ENCODE results near the gene NBPF3. TPM values are rescaled to one million over a fixed set of nuclear protein-coding genes. Genes with fewer than 3 reads are reported as not detected.
"Not testable (repeated sequence)": the region's sequence is repeated elsewhere in the genome, so short reads cannot be mapped to it uniquely, and the experiment has no call there.

NBPF3 gene
- total RNA-seq, 1 donor from 2014 or later = 17.5 TPM

DNA sequence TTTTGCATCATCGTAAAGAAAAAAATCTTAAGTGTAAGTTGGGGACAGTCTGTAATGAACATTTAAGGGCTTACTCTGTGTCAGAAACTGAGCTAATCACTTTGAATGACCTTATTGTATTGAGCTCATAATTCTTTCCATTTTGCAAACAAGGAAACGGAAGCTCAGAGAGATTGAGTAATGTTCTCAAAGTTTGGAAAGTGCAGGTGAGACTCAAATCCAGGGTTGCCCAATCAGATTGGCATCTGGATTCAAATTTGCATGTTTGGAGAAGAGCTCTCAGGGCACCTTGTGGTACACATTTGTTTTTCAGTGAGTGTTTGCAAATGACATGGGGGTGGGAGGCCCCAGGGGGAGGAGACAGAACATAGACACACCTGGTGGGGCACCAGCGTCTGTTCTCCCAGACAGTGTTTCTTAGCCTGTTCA is 77.2 kb downstream of the NBPF3 start:
- H3K4me3 Mint-ChIP-seq = no peak overlapping the region

DNA sequence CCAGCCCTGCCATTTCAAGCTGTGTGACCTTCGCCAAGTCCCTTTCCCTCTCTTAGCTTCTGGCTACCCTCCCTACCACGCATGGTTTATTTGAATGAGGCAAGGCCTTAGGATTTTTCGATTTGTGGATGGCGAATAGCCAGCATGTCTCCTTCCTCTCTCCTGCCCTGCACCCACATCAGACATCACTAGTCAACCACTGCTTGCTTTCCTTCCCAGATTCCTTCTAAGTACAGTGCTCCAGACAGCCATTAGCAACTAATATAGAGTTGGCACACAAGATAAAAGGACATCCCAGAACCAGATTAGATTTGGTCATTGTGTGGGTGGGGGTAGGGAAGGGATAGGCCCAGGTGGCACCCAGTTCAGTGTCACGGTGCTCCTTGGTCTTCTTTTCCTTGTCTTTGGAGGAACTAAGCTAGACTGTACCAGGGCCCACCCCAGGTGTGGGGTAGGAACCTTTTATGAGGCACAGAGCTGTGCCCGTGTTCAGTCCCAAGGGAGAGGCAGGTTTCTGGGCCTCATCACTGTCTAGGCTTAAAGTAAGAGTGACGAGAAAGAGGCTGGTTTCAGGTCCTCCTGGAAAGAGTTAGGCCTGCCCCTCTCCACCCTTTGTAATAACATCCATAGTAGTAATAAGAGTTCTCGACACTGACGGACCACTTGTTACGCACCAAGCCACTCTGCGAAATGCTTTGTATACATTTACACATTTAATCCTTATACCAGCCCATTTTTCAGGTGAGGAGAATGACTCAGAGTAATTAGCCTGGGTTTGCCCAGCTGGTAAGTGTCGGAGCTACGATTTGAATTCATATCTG is 77.9 kb downstream of the NBPF3 start:
- Mint-ChIP-seq H3K27ac (no peak overlapping the region), H3K4me1 (no peaks in the 10 kb centered on the region), H3K9me3 (no peaks in the 10 kb centered on the region), H3K36me3 (no peaks in the 10 kb centered on the region), H3K4me3 (no peak overlapping the region), H3K27me3 (ENCODE audit: low read depth) (peaks cover 8% of the 10 kb centered on the region)
- DNase-seq (ENCODE audit: low spot score in 2 of 2, unreplicated experiment in 2 of 2) = no peak
- TF ChIP-seq, protein P1, sequence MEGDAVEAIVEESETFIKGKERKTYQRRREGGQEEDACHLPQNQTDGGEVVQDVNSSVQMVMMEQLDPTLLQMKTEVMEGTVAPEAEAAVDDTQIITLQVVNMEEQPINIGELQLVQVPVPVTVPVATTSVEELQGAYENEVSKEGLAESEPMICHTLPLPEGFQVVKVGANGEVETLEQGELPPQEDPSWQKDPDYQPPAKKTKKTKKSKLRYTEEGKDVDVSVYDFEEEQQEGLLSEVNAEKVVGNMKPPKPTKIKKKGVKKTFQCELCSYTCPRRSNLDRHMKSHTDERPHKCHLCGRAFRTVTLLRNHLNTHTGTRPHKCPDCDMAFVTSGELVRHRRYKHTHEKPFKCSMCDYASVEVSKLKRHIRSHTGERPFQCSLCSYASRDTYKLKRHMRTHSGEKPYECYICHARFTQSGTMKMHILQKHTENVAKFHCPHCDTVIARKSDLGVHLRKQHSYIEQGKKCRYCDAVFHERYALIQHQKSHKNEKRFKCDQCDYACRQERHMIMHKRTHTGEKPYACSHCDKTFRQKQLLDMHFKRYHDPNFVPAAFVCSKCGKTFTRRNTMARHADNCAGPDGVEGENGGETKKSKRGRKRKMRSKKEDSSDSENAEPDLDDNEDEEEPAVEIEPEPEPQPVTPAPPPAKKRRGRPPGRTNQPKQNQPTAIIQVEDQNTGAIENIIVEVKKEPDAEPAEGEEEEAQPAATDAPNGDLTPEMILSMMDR (IDR thresholded peaks at IDR 0.05; ENCODE audit: unreplicated experiment) = no peak

More for the DNA sequence above, 77.2 kb downstream of the NBPF3 start:
- H3K36me3 Mint-ChIP-seq = no peaks in the 10 kb centered on the region
- DNase-seq (ENCODE audit: low spot score in 2 of 2, unreplicated experiment in 2 of 2) = no peak
- peaks cover 12% of the 10 kb centered on the region for H3K27me3 Mint-ChIP-seq (ENCODE audit: low read depth)
- H3K9me3 Mint-ChIP-seq = no peaks in the 10 kb centered on the region
- no peaks in the 10 kb centered on the region for H3K4me1 Mint-ChIP-seq
- H3K27ac Mint-ChIP-seq = no peak overlapping the region
- TF ChIP-seq, protein P1 (IDR thresholded peaks at IDR 0.05; ENCODE audit: unreplicated experiment) = no peak

DNA sequence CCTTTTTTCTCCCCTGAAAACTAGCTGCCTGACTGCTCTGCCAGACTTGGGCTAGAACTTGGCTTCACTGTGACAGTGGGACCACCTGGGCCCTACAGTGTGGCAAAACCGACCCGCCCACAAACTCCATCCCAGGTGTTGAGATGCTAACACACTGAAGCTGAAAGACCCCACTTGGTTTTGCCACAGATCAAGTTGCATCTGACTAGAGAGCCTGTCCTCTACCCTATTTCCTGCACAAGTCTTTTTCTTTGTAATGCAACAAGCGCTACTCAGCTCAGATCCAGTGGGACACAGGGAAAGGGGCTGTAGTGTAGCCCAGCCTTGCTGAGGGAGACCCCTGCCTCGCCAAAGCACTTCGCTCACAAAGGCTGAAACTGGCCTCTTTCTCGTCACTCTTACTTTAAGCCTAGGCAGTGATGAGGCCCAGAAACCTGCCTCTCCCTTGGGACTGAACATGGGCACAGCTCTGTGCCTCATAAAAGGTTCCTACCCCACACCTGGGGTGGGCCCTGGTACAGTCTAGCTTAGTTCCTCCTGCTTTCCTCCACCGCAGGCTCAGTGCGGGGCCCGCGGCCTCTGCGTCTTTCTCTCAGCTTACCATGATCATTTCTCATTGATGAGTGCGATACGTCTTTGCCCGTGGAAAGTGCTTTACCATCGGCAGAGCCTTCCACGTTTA is 79.0 kb downstream of the NBPF3 start:
- no peaks in the 10 kb centered on the region for H3K9me3 Mint-ChIP-seq
- DNase-seq (ENCODE audit: low spot score in 2 of 2, unreplicated experiment in 2 of 2) = no peak
- TF ChIP-seq, protein P1 (IDR thresholded peaks at IDR 0.05; ENCODE audit: unreplicated experiment) = no peak
- H3K27me3 Mint-ChIP-seq (ENCODE audit: low read depth) = peaks cover 2% of the 10 kb centered on the region
- no peak overlapping the region for H3K4me3 Mint-ChIP-seq
- H3K27ac Mint-ChIP-seq = no peak overlapping the region
- H3K4me1 Mint-ChIP-seq = no peaks in the 10 kb centered on the region
- H3K36me3 Mint-ChIP-seq = no peaks in the 10 kb centered on the region

DNA sequence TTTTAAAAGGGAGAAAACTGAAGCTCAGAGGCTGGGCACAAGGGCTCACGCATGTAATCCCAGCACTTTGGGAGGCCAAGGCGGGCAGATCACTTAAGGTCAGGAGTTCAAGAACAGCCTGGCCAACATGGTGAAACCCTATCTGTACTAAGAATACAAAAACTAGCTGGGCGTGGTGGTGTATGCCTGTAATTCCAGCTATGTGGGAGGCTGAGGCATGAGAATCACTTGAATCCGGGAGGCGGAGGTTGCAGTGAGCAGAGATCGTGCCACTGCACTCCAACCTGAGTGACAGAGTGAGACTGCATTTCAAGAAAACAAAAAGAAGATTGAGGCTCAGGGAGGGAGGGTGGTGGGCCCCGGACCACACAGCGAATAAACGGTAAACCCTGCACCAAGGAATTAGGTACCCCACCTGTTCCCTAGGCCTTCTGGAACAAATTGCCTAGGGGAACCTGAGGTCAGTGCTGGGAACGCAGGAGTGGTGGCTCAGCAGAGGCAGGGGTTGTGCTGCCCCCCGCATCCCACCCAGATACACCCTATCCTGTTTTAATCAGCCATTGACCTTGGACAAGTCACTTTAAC is 79.6 kb downstream of the NBPF3 start:
- not testable (repeated sequence) for DNase-seq (ENCODE audit: low spot score in 2 of 2, unreplicated experiment in 2 of 2); H3K4me3 Mint-ChIP-seq; H3K27ac Mint-ChIP-seq; H3K4me1 Mint-ChIP-seq; H3K9me3 Mint-ChIP-seq; H3K27me3 Mint-ChIP-seq (ENCODE audit: low read depth); H3K36me3 Mint-ChIP-seq

DNA sequence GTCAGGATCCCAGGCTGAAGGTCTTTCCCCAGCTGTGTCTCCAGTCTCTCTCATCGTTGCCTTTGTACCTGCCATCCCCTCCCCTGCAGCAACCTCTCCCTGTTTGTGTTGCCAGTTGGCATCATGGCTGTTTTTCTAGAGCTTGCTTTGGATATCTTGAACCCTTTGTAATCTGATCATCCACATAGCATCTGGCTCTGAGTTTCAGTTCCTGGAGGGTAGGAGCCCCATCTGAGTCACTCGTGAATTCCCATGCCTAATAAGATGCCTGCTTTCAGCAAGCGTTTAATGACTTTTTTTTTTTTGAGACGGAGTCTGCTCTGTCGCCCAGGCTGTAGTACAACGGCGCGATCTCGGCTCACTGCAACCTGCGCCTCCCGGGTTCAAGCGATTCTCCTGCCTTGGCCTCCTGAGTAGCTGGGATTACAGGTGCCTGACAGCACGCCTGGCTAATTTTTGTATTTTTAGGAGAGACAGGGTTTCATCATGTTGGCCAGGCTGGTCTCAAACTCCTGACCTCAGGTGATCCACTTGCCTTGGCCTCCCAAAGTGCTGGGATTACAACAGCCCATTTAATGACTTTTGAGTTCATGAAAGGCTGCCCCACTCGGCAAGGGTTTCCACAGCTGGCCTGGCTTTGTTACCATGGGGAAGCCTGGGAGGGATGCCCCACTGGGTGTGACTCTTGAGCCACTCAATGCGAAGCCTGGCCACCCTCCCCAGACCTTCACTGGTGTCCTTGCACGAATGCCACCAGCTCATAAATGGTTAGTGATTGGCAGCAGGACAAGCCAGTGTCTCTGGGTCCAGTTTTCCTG is 81.2 kb downstream of the NBPF3 start:
- Mint-ChIP-seq H3K27ac (no peak overlapping the region), H3K9me3 (no peaks in the 10 kb centered on the region), H3K4me3 (no peak overlapping the region), H3K4me1 (peaks cover 3% of the 10 kb centered on the region), H3K36me3 (no peaks in the 10 kb centered on the region), H3K27me3 (ENCODE audit: low read depth) (no peaks in the 10 kb centered on the region)
- DNase-seq (ENCODE audit: low spot score in 2 of 2, unreplicated experiment in 2 of 2) = no peak
- TF ChIP-seq, protein P1 (IDR thresholded peaks at IDR 0.05; ENCODE audit: unreplicated experiment) = no peak

Data from mesothelial cell of epicardium (in vitro differentiated cells).